Nephron progenitor cell (in vitro differentiated cells): Measurements from ENCODE around the gene GPR161.
"Not testable (repeated sequence)": the region's sequence is repeated elsewhere in the genome, so short reads cannot be mapped to it uniquely, and the experiment has no call there.

Experiments used
- DNase-seq: peaks from one replicate; pipeline ENCODE4 v3.0.0; 2021
- H3K27ac Mint-ChIP-seq: 2 replicates; pipeline ENCODE4 v1.8.0; 2021; ENCODE audit warnings: mild to moderate bottlenecking, moderate library complexity, mixed read lengths
- H3K27me3 Mint-ChIP-seq: 2 replicates; pipeline ENCODE4 v1.8.0; 2021; ENCODE audit warnings: mild to moderate bottlenecking, low read depth, mixed read lengths; ENCODE audit not compliant: poor library complexity
- H3K36me3 Mint-ChIP-seq: 2 replicates; pipeline ENCODE4 v1.8.0; 2021; ENCODE audit warnings: low read depth, mixed read lengths
- H3K4me1 Mint-ChIP-seq: 2 replicates; pipeline ENCODE4 v1.8.0; 2021; ENCODE audit warnings: mixed read lengths
- H3K4me3 Mint-ChIP-seq: 2 replicates; pipeline ENCODE4 v1.8.0; 2021; ENCODE audit warnings: mild to moderate bottlenecking, moderate library complexity, mixed read lengths
- H3K9me3 Mint-ChIP-seq: 2 replicates; pipeline ENCODE4 v1.8.0; 2021; ENCODE audit warnings: mild to moderate bottlenecking, moderate library complexity, mixed read lengths
- CTCF ChIP-seq: fragments of 200-600 bp; sonication (generic); IDR thresholded peaks from 2 replicates; pipeline ENCODE4 v1.5.0; 2021; ENCODE audit warnings: antibody characterized with exemption

Gene GPR161

DNA sequence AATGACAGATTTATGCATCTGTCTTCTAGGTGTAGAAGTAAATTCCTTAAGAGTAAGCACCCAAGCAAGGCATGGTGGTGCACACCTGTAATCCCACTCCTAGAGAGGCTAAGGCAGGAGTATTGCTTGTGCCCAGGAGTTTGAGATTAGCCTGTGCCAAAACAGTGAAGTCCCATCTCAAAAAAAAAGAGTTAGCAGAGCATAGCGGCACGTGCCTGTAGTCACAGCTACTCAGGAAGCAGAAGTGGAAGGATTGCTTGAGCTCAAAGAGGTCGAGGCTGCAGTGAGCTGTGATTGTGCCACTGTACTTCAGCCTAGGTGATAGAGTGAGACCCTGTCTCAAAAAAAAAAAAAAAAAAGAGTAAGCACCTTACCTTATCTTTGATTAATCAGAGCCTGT, 26.9 kb upstream of the GPR161 start:
- peaks cover 15% of the 10 kb centered on the region for H3K36me3 Mint-ChIP-seq
- H3K4me3 Mint-ChIP-seq = no peak overlapping the region
- no peak overlapping the region for H3K27ac Mint-ChIP-seq
- no peaks in the 10 kb centered on the region for H3K27me3 Mint-ChIP-seq
- peaks cover 21% of the 10 kb centered on the region for H3K9me3 Mint-ChIP-seq
- TF ChIP-seq CTCF = no peak
- no peak for DNase-seq
- H3K4me1 Mint-ChIP-seq = no peaks in the 10 kb centered on the region

GRCh38 chr1:168161459-168161858, 24.7 kb upstream of the GPR161 start:
- Mint-ChIP-seq H3K27ac (no peak overlapping the region), H3K4me1 (no peaks in the 10 kb centered on the region), H3K36me3 (peaks cover 23% of the 10 kb centered on the region), H3K4me3 (no peak overlapping the region), H3K9me3 (peaks cover 43% of the 10 kb centered on the region), H3K27me3 (peaks cover 2% of the 10 kb centered on the region)
- no peak for TF ChIP-seq CTCF
- DNase-seq = no peak

DNA sequence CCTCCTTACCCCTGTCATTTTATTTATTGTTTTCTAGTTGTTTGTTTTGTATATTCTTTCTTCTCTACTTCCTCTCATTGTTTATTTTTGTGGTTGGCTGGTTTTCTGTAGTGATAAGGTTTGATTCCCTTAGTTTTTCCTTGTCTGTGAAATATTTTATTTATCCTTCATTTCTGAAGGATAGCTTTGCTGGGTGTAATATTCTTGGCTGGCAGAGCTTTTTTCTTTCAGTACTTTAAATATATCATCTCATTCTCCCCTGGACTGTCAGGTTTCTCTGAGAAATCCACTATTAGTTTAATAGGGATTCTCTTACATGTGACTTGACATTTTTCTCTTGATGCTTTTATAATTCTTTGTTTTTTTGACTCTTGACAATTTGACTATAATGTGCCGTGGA, 23.2 kb upstream of the GPR161 start:
- peaks cover 58% of the 10 kb centered on the region for H3K9me3 Mint-ChIP-seq

GRCh38 chr1:168159251-168159650, 22.5 kb upstream of the GPR161 start:
- no peak overlapping the region for H3K27ac Mint-ChIP-seq
- H3K4me1 Mint-ChIP-seq = no peaks in the 10 kb centered on the region
- H3K27me3 Mint-ChIP-seq = peaks cover 2% of the 10 kb centered on the region
- H3K36me3 Mint-ChIP-seq = peaks cover 23% of the 10 kb centered on the region
- no peak for DNase-seq
- TF ChIP-seq CTCF = no peak
- peaks cover 58% of the 10 kb centered on the region for H3K9me3 Mint-ChIP-seq
- H3K4me3 Mint-ChIP-seq = no peak overlapping the region

More for the DNA sequence above, 23.2 kb upstream of the GPR161 start:
- no peak for TF ChIP-seq CTCF
- no peaks in the 10 kb centered on the region for H3K4me1 Mint-ChIP-seq
- H3K4me3 Mint-ChIP-seq = no peak overlapping the region
- no peak overlapping the region for H3K27ac Mint-ChIP-seq
- peaks cover 23% of the 10 kb centered on the region for H3K36me3 Mint-ChIP-seq
- no peak for DNase-seq
- H3K27me3 Mint-ChIP-seq = peaks cover 2% of the 10 kb centered on the region

DNA sequence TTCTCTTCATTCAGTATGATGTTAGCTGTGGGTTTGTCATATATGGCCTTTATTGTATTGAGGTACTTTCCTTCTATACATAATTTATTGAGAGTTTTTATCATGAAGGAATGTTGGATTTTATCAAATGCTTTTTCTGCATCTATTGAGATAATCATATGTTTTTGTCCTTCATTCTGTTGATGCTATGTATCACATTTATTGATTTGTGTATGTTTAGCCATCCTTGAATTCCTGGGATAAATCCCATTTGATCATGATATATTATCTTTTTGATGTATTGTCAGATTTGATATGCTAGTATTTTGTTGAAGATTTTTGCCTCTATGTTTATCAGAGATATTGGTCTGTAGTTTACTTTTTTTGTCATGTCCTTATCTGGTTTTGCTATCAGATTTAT, 20.9 kb upstream of the GPR161 start:
- H3K9me3 Mint-ChIP-seq = peaks cover 58% of the 10 kb centered on the region
- no peak for TF ChIP-seq CTCF
- H3K27ac Mint-ChIP-seq = no peak overlapping the region
- H3K27me3 Mint-ChIP-seq = peaks cover 2% of the 10 kb centered on the region
- DNase-seq = no peak
- H3K36me3 Mint-ChIP-seq = peaks cover 23% of the 10 kb centered on the region
- no peaks in the 10 kb centered on the region for H3K4me1 Mint-ChIP-seq
- H3K4me3 Mint-ChIP-seq = no peak overlapping the region

- Mint-ChIP-seq H3K4me1 (no peaks in the 10 kb centered on the region), H3K27me3 (peaks cover 2% of the 10 kb centered on the region)
Observed at GRCh38 chr1:168155910-168156309, 19.2 kb upstream of the GPR161 start.

DNA sequence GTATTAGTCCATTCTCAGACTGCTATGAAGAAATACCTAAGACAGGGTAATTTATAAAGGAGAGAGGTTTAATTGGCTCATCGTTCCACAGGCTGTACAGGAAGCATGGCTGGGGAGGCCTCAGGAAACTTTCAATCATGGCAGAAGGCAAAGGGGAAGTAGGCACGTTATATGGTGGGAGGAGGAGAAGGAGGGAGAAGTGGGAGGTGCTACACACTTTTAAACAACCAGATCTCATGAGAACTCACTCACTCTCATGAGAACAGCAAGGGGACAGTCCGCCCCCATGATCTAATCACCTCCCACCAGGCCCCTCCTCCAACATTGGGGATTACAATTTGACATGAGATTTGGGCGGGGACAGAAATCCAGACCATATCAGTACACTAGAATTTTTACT, 18.0 kb upstream of the GPR161 start:
- not testable (repeated sequence) for H3K4me1 Mint-ChIP-seq, H3K4me3 Mint-ChIP-seq, DNase-seq, H3K27me3 Mint-ChIP-seq, H3K27ac Mint-ChIP-seq
- peaks cover 46% of the 10 kb centered on the region for H3K9me3 Mint-ChIP-seq
- H3K36me3 Mint-ChIP-seq = peaks cover 13% of the 10 kb centered on the region

More at GRCh38 chr1:168155910-168156309, 19.2 kb upstream of the GPR161 start:
- Mint-ChIP-seq H3K27ac (no peak overlapping the region), H3K4me3 (no peak overlapping the region), H3K36me3 (peaks cover 23% of the 10 kb centered on the region), H3K9me3 (peaks cover 58% of the 10 kb centered on the region)
- DNase-seq = no peak
- no peak for TF ChIP-seq CTCF
